Ishikawa (cell line): Measurements from ENCODE around the gene NANOS2.

Source experiments
- CEBPB ChIP-seq: IDR thresholded peaks from 2 replicates; pipeline ENCODE4 v1.6.1; 2012
- CREB1 ChIP-seq: IDR thresholded peaks from 2 replicates; pipeline ENCODE4 v1.6.1; 2012; ENCODE audit warnings: low read depth
- EGR1 ChIP-seq: IDR thresholded peaks from 2 replicates; pipeline ENCODE4 v1.6.1; 2012
- EP300 ChIP-seq: IDR thresholded peaks from 2 replicates; pipeline ENCODE4 v1.6.1; 2012; ENCODE audit warnings: borderline replicate concordance
- FOXM1 ChIP-seq: IDR thresholded peaks from 2 replicates; pipeline ENCODE4 v1.6.1; 2012; ENCODE audit warnings: low read depth, borderline replicate concordance
- MAX ChIP-seq: IDR thresholded peaks from 2 replicates; pipeline ENCODE4 v1.6.1; 2012
- NFIC ChIP-seq: IDR thresholded peaks from 2 replicates; pipeline ENCODE4 v1.6.1; 2012
- RAD21 ChIP-seq: IDR thresholded peaks from 2 replicates; pipeline ENCODE4 v1.6.1; 2012; ENCODE audit warnings: low read depth
- REST ChIP-seq: IDR thresholded peaks from 2 replicates; pipeline ENCODE4 v1.6.1; 2012; ENCODE audit warnings: low read depth, mild to moderate bottlenecking
- TAF1 ChIP-seq: IDR thresholded peaks from 2 replicates; pipeline ENCODE4 v1.6.1; 2012; ENCODE audit warnings: low read depth, mild to moderate bottlenecking
- TCF12 ChIP-seq: IDR thresholded peaks from 2 replicates; pipeline ENCODE4 v1.6.1; 2012; ENCODE audit warnings: low read depth
- USF1 ChIP-seq: IDR thresholded peaks from 2 replicates; pipeline ENCODE4 v1.6.1; 2012
- YY1 ChIP-seq: IDR thresholded peaks from 2 replicates; pipeline ENCODE4 v1.6.1; 2012; ENCODE audit warnings: low read depth
- ZBTB7A ChIP-seq: IDR thresholded peaks from 2 replicates; pipeline ENCODE4 v1.6.1; 2012; ENCODE audit warnings: low read depth

- no peak for TF ChIP-seq TCF12
- no peak for TF ChIP-seq REST
- no peak for TF ChIP-seq YY1
- TF ChIP-seq CEBPB, result no peak
- no peak for TF ChIP-seq CREB1
- no peak for TF ChIP-seq RAD21
- TF ChIP-seq MAX, result no peak
- TF ChIP-seq USF1, result no peak
- TF ChIP-seq FOXM1, result no peak
- TF ChIP-seq EP300, result no peak
- TF ChIP-seq TAF1, result no peak
- TF ChIP-seq NFIC, result no peak
- no peak for TF ChIP-seq EGR1
- no peak for TF ChIP-seq ZBTB7A
These were observed 14.7 kb upstream of the NANOS2 start for GRCh38 chr19:45929247-45929646.
